Measurements from ENCODE around the gene USB1. TPM values are rescaled to one million over a fixed set of nuclear protein-coding genes. Genes with fewer than 3 reads are reported as not detected.
A peak's percentile ranks its signal among the peaks of the same experiment; 100 is the strongest.

The USB1 gene
- polyA plus RNA-seq (2011; rRNA removed) (48.7 and 86.2 TPM in 2 replicates), polyA minus RNA-seq (2011; rRNA and poly(A)+ RNA removed) (45.0 and 49.4 TPM in 2 replicates)

DNA sequence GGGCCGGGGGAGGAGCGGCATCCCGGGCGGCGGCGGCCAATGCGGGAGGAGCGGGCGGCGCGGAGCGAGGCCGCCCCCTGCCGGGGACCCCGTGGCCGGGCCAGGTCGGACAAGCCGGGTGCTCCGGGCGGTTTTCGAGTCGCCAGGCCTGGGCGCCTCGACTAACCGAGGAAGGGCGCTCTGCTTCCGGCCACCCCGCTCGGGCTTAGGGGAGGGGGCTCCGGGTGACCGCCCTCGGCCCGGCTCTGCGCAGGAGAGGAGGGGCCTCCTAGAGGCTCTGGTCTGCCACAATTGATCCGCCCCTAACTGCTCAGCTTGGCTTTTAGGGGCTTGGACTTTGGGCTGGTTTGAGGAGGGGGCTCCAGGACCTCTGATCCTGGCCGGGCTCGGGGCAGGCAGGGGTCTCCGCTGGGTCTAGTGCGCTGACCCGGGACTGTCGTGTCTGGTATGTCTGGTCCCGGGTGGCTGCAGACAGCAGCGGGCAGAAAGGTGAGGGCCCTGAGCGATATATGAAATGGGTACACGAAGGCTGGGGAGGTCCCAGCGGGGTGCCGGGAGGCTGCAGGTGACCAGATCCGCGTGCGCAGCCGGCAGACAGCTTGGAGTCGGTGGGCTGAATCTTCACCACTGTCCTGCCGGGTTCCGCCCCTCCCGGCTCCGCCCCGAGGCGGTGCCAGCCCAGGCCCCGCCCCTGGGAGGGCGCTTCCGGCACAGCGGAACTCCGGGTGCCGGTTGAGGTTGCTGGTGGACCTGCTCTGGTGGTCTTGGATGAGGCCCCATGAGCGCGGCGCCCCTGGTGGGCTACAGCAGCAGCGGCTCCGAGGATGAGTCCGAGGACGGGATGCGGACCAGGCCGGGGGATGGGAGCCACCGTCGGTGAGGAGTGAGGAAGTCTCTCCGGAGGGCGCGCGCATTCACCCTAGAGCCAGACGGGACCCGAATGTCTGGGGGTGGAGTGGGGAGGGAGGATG lies at the start of gene USB1:
Gene USB1 (plus strand): TSS at position 702 of the 971 bp plus-strand sequence. CDS start 77 bp downstream, at position 779.
- H3K4me3 ChIP-seq (ENCODE audit: low read depth, low read length): peak within 1 kb of the TSS; percentile 72
- CTCF ChIA-PET: interaction anchor here (0.6 to 6.5 kb wide), 14 partner anchors 11 to 429 kb away, joined by 3 to 63 read pairs (median 4); no protein-coding TSS in a partner anchor
- POLR2A ChIA-PET: interaction anchor here (0.7 kb wide), 1 partner anchor 506 kb away, joined by 3 read pairs; no protein-coding TSS in a partner anchor
- no peak for DNase-seq (ENCODE audit: low read depth)
- H3K27me3 ChIP-seq (ENCODE audit: control insufficient read depth, insufficient read depth, low read length): no peaks in the 10 kb centered on the region
- peak; percentile 48 for TF ChIP-seq CTCF (IDR thresholded peaks at IDR 0.05; ENCODE audit: insufficient read depth, low read depth, low read length)
- peaks cover 21% of the 10 kb centered on the region for H3K36me3 ChIP-seq (ENCODE audit: control insufficient read depth, insufficient read depth, low read length)

- no peak for DNase-seq (ENCODE audit: low read depth)
- TF ChIP-seq CTCF (IDR thresholded peaks at IDR 0.05; ENCODE audit: insufficient read depth, low read depth, low read length): no peak
- H3K4me3 ChIP-seq (ENCODE audit: low read depth, low read length): no peak overlapping the region
- CTCF ChIA-PET: no interaction called here
- POLR2A ChIA-PET: no interaction called here
- no peaks in the 10 kb centered on the region for H3K36me3 ChIP-seq (ENCODE audit: control insufficient read depth, insufficient read depth, low read length)
- peaks cover 5% of the 10 kb centered on the region; the same call in 1 of the 2 replicates for H3K27me3 ChIP-seq (ENCODE audit: control insufficient read depth, insufficient read depth, low read length)
These were observed 48.3 kb upstream of the USB1 start for GRCh38 chr16:57952909-57953308.

DNA sequence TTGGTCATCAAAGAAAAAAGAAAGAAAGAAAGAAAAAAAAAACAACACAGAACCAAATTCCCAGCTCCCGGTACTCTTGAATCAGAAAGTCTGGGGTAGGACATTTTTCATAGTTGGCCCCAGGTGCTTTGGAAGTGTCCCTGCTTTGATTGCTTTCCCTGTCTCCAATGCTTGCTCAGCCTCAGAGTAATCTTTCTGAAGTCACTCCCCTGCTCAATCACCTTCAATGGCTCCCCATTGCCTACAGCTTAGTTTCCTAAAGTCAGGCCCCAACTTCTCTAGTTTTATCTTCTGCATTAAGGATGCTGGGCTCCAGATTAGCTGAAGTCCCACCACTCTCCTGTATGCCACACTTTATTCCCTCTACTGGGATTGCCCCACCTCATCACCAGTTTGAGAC lies 47.4 kb upstream of the USB1 start:
- ChIA-PET POLR2A (no interaction called here), CTCF (interaction anchor here (1.4 kb wide), 1 partner anchor 11 kb away, joined by 4 read pairs; no protein-coding TSS in a partner anchor)
- no peak for DNase-seq (ENCODE audit: low read depth)
- no peak overlapping the region for H3K4me3 ChIP-seq (ENCODE audit: low read depth, low read length)
- TF ChIP-seq CTCF (IDR thresholded peaks at IDR 0.05; ENCODE audit: insufficient read depth, low read depth, low read length): no peak
- H3K36me3 ChIP-seq (ENCODE audit: control insufficient read depth, insufficient read depth, low read length): no peaks in the 10 kb centered on the region
- peaks cover 9% of the 10 kb centered on the region for H3K27me3 ChIP-seq (ENCODE audit: control insufficient read depth, insufficient read depth, low read length)

- no peaks in the 10 kb centered on the region for H3K36me3 ChIP-seq (ENCODE audit: control insufficient read depth, insufficient read depth, low read length)
- POLR2A ChIA-PET: no interaction called here
- CTCF ChIA-PET: no interaction called here
- DNase-seq (ENCODE audit: low read depth): no peak
- no peak for TF ChIP-seq CTCF (IDR thresholded peaks at IDR 0.05; ENCODE audit: insufficient read depth, low read depth, low read length)
- peaks cover 9% of the 10 kb centered on the region for H3K27me3 ChIP-seq (ENCODE audit: control insufficient read depth, insufficient read depth, low read length)
- H3K4me3 ChIP-seq (ENCODE audit: low read depth, low read length): no peak overlapping the region
These were observed 45.5 kb upstream of the USB1 start for GRCh38 chr16:57955572-57956188.

- no peaks in the 10 kb centered on the region for H3K36me3 ChIP-seq (ENCODE audit: control insufficient read depth, insufficient read depth, low read length)
- ChIA-PET CTCF (no interaction called here), POLR2A (no interaction called here)
- DNase-seq (ENCODE audit: low read depth): no peak
- no peak for TF ChIP-seq CTCF (IDR thresholded peaks at IDR 0.05; ENCODE audit: insufficient read depth, low read depth, low read length)
- no peak overlapping the region for H3K4me3 ChIP-seq (ENCODE audit: low read depth, low read length)
- peaks cover 9% of the 10 kb centered on the region for H3K27me3 ChIP-seq (ENCODE audit: control insufficient read depth, insufficient read depth, low read length)
These were observed 44.9 kb upstream of the USB1 start for GRCh38 chr16:57956270-57956808.

All from BJ (cell line).